NCI-H2081 (cell line): ENCODE measurements around the gene PRR7.

Experiments used
- DNase-seq, 2 experiments: peaks; one replicate each; lab custom pipeline; 2025; lab: John Stamatoyannopoulos, UW

PRR7 gene

GRCh38 chr5:177437623-177438022 is 9.0 kb upstream of the PRR7 start:
- DNase-seq = no peak

GRCh38 chr5:177438468-177438867 is 8.1 kb upstream of the PRR7 start:
- DNase-seq = no peak

- DNase-seq = no peak
Observed at GRCh38 chr5:177439518-177440053, 7.0 kb upstream of the PRR7 start.

GRCh38 chr5:177440211-177440989 is 6.2 kb upstream of the PRR7 start:
- no peak for DNase-seq

- DNase-seq = no peak
Observed at GRCh38 chr5:177440990-177441780, 5.4 kb upstream of the PRR7 start.

GRCh38 chr5:177442066-177442826 is 4.4 kb upstream of the PRR7 start:
- no peak for DNase-seq

- DNase-seq = no peak
Observed at GRCh38 chr5:177443144-177443983, 3.2 kb upstream of the PRR7 start.

- no peak for DNase-seq
Observed at GRCh38 chr5:177444106-177445051, 2.2 kb upstream of the PRR7 start.

GRCh38 chr5:177445052-177445916 is 1.3 kb upstream of the PRR7 start:
- no peak for DNase-seq

- DNase-seq = no peak
Observed at GRCh38 chr5:177445917-177446199, 756 bp upstream of the PRR7 start.

- DNase-seq = peak; percentile 73 to 83
Observed at GRCh38 chr5:177447066-177447610, 524 bp downstream of the PRR7 start.

GRCh38 chr5:177447611-177448243 is 1.1 kb downstream of the PRR7 start:
- peak; percentile 32 to 60 for DNase-seq

GRCh38 chr5:177448244-177448950 is 1.8 kb downstream of the PRR7 start:
- no peak for DNase-seq

- no peak for DNase-seq
Observed at GRCh38 chr5:177449140-177450061, 2.8 kb downstream of the PRR7 start.

- DNase-seq = no peak
Observed at GRCh38 chr5:177450667-177451424, 4.2 kb downstream of the PRR7 start.
